Measurements from ENCODE around the gene KIAA1671.

DNA sequence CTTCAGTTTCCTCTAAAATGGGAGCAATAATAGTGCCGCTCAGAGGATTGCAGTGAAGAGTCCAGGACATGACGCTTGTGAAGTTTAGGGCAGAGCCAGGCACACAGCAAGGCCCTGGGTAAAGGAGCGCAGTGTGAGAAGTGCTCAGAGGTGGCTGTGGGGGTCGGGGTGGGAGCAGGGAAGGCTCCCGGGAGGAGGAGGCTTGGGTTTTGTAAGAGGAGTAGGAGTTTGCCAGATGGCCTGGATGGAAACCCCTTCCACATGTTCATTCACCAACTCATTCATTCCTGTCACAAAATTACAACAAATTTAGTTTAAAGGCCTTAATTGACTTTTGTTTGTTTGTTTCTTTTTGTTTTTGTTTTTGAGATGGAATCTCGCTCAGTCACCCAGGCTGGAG is 283.9 kb downstream of the KIAA1671 start:
- TF ChIP-seq, protein P1, sequence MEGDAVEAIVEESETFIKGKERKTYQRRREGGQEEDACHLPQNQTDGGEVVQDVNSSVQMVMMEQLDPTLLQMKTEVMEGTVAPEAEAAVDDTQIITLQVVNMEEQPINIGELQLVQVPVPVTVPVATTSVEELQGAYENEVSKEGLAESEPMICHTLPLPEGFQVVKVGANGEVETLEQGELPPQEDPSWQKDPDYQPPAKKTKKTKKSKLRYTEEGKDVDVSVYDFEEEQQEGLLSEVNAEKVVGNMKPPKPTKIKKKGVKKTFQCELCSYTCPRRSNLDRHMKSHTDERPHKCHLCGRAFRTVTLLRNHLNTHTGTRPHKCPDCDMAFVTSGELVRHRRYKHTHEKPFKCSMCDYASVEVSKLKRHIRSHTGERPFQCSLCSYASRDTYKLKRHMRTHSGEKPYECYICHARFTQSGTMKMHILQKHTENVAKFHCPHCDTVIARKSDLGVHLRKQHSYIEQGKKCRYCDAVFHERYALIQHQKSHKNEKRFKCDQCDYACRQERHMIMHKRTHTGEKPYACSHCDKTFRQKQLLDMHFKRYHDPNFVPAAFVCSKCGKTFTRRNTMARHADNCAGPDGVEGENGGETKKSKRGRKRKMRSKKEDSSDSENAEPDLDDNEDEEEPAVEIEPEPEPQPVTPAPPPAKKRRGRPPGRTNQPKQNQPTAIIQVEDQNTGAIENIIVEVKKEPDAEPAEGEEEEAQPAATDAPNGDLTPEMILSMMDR (conservative IDR thresholded peaks at IDR 0.05; ENCODE audit: low read length), result no peak
- no peak for TF ChIP-seq EZH2phosphoT487 (IDR thresholded peaks at IDR 0.05; ENCODE audit: borderline replicate concordance)

All from Loucy (cell line).